K562 (cell line): ENCODE measurements around the gene SULT1B1. TPM values are rescaled to one million over a fixed set of nuclear protein-coding genes. Genes with fewer than 3 reads are reported as not detected.

Source experiments
- AFF1 ChIP-seq, 2 experiments: fragments of 450-650 bp; IDR thresholded peaks; 2 replicates each; pipeline ENCODE4 v1.6.1; 2018; ENCODE audit warnings: mild to moderate bottlenecking in 2 of 2, low read depth in 1 of 2; ENCODE audit not compliant: partially characterized antibody in 2 of 2
- ARID1B ChIP-seq: fragments of 450-650 bp; IDR thresholded peaks from 2 replicates; pipeline ENCODE4 v1.6.1; 2016; ENCODE audit warnings: antibody characterized with exemption, mild to moderate bottlenecking, inconsistent platforms
- CTCF ChIP-seq, 3 experiments: IDR thresholded peaks in 2 of 3; conservative IDR thresholded peaks in 1 of 3; 2 replicates each; pipeline ENCODE4 v1.5.1; 2011 to 2012; ENCODE audit warnings: low read length in 3 of 3, mild to moderate bottlenecking in 3 of 3, control low read depth in 2 of 3, improper control_type of control experiment in 1 of 3, inconsistent platforms in 1 of 3, low read depth in 1 of 3, mixed read lengths in 1 of 3, moderate library complexity in 1 of 3; ENCODE audit not compliant: insufficient read depth in 2 of 3
- DPF2 ChIP-seq: fragments of 450-650 bp; IDR thresholded peaks from 2 replicates; pipeline ENCODE4 v1.6.1; 2016
- KDM1A ChIP-seq, 2 experiments: fragments of 450-650 bp; IDR thresholded peaks; 2 replicates each; pipeline ENCODE4 v1.6.1; 2016; ENCODE audit warnings: mild to moderate bottlenecking in 2 of 2
- RHOXF2B ChIP-seq: fragments of 250-450 bp; sonication (Bioruptor Pico); conservative IDR thresholded peaks from 2 replicates; pipeline ENCODE4 v1.5.1; 2021
- ZBTB26 ChIP-seq: fragments of 450-650 bp; formaldehyde crosslinking; IDR thresholded peaks from 2 replicates; pipeline ENCODE4 v1.4.0; 2022; ENCODE audit warnings: missing genetic modification characterization
- ZNF174 ChIP-seq: fragments of 250-450 bp; sonication (Bioruptor Pico); IDR thresholded peaks from 2 replicates; pipeline ENCODE4 v1.4.0; 2020; ENCODE audit warnings: mild to moderate bottlenecking
- ZNF75A ChIP-seq: fragments of 450-650 bp; formaldehyde crosslinking; IDR thresholded peaks from 2 replicates; pipeline ENCODE4 v1.4.0; 2020; ENCODE audit warnings: mild to moderate bottlenecking
- polyA plus RNA-seq, 8 experiments: library from polyadenylated mRNA; depleted of rRNA in 4 of 8; stranded (reverse) in 5 of 8; unstranded in 3 of 8; fragments of >200 nt; fragmentation: Nextera tagmentation in 2 of 8; fragmentation: Illumina TruSeq in 1 of 8; extraction: Ambion mirVana in 2 of 8; extraction: Trizol in 1 of 8; gene quantifications; 2 replicates each; pipeline versions ENCODE4 v1.2.1 to v1.2.3, GENCODE V29; 2011 to 2014; ENCODE audit warnings: inconsistent platforms in 1 of 8, missing spikeins in 1 of 8
- total RNA-seq, 7 experiments: library from RNA; depleted of rRNA in 6 of 7; stranded (reverse); fragments of >200 nt in 6 of 7; fragmentation: Illumina TruSeq in 2 of 7; extraction: Trizol in 2 of 7; gene quantifications; 2 replicates each; pipeline versions ENCODE4 v1.2.1 to v1.2.3, GENCODE V29; 2011 to 2021; ENCODE audit warnings: low replicate concordance in 1 of 7

The SULT1B1 gene
- total and polyA plus RNA-seq, 9 of the 15 experiments (the other 6 are each of a cell fraction or from before 2014, with no cell fraction given) = under 0.01 TPM; not detected in 8

- TF ChIP-seq AFF1 (IDR thresholded peaks at IDR 0.05; ENCODE audit: low read depth in 1 of 2, partially characterized antibody in 2 of 2) (no peak), ZNF174 (CRISPR knock-in tag) (no peak), ZBTB26 (CRISPR knock-in tag) (no peak), ARID1B (no peak), KDM1A (IDR thresholded peaks at IDR 0.05) (no peak), DPF2 (no peak), ZNF75A (CRISPR knock-in tag) (no peak), CTCF (IDR thresholded peaks at IDR 0.05 in 2 of 3, conservative IDR thresholded peaks at IDR 0.05 in 1 of 3; ENCODE audit: insufficient read depth in 2 of 3, low read depth in 1 of 3, low read length in 3 of 3) (peak in 1 of 3 experiments; percentile 43; a peak in 2 of 6 replicates), RHOXF2B (CRISPR knock-in tag) (no peak)
These were observed 70.8 kb downstream of the SULT1B1 start (continued) for GRCh38 chr4:69689599-69689998.
